Activated CD8-positive, alpha-beta memory T cell treated with anti-CD3 and anti-CD28 coated beads, Interleukin-2, amount 50 U/mL, for 24 hours (primary cell): Measurements from ENCODE around the gene OTOP2.
"Not testable (repeated sequence)": the region's sequence is repeated elsewhere in the genome, so short reads cannot be mapped to it uniquely, and the experiment has no call there.

Experiments used
- DNase-seq: peaks from one replicate; pipeline ENCODE4 v3.0.0-alpha.2; 2020; ENCODE audit errors: extremely low read depth

Gene OTOP2

GRCh38 chr17:74900208-74900607, 23.9 kb upstream of the OTOP2 start:
- DNase-seq = no peak

DNA sequence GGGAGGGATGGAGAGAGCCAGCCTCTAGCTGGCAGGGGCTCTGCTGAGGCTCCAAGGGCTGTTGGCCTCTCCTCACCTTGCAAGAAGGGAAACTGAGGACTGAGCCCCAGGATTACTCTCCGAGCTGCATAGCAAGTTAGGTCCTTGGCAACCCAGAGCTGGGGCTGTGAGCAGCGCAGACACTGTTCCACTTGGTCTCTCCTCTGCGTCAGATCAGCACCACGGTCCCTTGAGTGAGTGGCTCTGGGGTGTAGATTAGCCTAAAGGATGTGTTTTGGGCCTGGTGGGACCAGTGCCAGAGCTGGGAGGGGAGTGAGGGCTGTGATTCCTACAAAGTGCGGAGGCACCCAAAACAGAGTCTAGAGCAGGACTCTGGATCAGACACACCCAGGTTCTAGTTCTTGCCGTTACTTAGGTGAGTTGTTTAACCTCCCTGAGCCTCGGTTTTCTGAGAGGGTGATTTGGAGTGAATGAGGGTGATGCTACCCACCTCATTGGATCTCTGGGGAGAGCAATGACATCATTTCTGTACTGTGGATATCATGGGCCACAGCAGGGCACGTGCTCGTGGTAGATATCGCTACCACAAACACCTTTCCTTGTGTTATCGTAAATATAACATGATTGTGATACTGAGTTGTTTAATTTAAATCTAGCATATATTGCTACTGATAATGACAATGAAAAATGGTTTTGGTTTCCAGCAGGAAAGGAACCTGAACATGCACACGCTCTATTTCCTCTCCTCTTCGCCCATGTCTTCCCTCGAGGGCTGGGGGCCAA, 22.5 kb upstream of the OTOP2 start:
- DNase-seq = no peak

- no peak for DNase-seq
These were observed 21.0 kb upstream of the OTOP2 start for GRCh38 chr17:74903034-74903433.

GRCh38 chr17:74903671-74904070, 20.4 kb upstream of the OTOP2 start:
- DNase-seq = no peak

- DNase-seq = no peak
These were observed 19.2 kb upstream of the OTOP2 start for GRCh38 chr17:74904687-74905409.

DNA sequence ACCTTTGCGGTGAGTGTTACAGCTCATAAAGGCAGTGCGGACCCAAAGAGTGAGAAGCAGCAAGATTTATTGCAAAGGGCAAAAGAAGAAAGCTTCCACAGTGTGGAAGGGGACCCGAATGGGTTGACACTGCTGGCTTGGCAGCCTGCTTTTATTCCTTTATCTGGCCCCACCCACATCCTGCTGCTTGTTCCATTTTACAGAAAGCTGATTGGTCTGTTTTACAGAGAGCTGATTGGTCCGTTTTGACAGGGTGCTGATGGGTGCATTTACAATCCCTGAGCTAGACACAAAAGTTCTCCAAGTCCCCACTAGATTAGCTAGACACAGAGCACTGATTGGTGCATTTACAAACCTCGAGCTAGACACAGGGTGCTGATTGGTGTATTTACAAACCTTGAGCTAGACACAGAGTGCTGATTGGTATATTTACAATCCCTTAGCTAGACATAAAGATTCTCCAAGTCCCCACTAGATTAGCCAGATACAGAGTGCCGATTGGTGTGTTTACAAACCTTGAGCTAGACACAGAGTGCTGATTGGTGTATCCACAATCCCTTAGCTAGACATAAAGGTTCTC, 17.8 kb upstream of the OTOP2 start:
- DNase-seq = not testable (repeated sequence)

- no peak for DNase-seq
These were observed 17.1 kb upstream of the OTOP2 start for GRCh38 chr17:74907012-74907411.

- DNase-seq = not testable (repeated sequence)
These were observed 15.0 kb upstream of the OTOP2 start for GRCh38 chr17:74909097-74909496.

DNA sequence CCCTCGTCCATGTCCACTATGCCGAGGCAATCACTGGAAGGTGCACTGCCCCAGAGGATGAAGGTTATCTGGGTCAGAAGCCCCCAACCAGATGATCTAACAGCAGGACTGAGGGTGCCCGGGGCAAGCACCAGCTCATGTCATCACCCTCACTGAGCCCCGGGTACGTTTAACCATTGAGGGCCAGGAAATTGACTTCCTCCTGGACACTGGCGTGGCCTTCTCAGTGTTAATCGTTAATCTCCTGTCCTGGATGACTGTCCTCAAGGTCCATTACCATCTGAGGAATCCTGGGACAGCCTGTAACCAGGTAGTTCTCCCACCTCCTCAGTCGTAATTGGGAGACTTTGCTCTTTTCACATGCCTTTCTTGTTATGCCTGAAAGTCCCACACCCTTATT, 12.7 kb upstream of the OTOP2 start:
- DNase-seq = not testable (repeated sequence)

DNA sequence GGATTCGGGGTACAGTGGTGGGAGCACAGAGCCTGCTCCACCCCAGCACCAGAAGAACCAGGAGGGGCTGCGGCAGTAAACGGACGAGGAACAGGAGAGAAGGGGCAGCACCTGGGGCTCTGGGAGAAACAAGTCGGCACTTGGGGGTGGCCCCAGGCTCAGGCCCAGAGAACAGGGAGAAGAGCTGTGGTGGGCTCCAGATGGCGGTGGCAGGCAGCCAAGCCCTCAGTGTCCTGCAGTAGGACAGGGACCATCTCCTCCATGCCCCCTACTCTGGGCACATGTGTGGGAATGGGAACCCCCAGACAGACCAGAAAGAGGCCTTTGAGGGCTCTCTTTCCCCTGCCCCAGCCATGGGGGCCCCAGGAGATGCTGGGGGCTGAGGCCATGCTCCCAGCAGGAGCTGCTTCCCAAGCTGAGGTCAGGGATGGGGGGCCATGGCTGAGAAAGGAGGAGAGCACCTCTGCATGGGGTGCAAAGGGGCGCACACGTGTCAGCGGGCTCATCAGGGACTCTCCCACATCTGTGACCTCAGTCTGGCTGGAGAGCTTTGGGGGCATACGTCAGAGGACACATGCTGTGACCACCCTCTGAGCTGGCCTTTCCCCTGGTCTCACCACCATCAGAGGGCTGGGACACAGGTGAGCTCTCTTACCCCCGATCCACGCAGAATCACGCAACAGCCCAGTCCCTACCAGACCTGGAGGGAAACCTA, 7.8 kb upstream of the OTOP2 start:
- DNase-seq = no peak

DNA sequence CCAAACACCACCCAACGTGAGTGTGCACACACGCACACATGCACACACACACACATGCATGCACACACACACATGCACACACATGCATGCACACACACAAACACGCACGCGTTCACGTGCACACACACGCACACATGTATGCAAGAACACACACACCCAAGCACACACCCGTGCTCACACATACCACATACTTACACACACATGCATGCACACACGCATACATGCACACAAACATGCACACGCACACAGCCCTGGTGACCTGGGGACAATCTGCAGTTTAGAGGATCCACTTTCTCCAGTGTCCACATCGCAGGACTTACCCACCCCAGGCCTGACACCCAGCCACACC, 7.2 kb upstream of the OTOP2 start:
- DNase-seq = no peak

- DNase-seq = no peak
These were observed 6.6 kb upstream of the OTOP2 start for GRCh38 chr17:74917430-74917829.

DNA sequence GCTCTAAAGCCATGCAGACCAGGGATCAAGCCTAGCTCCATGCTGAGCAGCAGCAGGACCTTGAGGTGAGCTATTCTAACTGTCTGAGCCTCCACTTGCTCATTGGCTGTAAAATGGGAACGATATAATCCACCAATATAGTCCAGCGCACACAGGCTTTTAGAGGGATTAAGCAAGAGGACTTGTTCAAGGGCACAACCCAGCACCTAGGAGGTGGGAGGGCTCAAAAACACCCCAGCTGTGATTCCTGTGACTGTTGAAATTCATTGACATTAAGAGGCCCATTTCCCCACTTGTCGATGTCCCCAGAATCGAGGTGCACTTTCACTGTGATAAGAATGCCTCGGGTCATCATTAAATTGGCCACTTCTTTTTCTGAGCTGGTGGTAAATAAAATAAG, 5.2 kb upstream of the OTOP2 start:
- DNase-seq = no peak

- no peak for DNase-seq
These were observed 4.4 kb upstream of the OTOP2 start for GRCh38 chr17:74919440-74920305.

GRCh38 chr17:74920306-74920620, 3.8 kb upstream of the OTOP2 start:
- no peak for DNase-seq

DNA sequence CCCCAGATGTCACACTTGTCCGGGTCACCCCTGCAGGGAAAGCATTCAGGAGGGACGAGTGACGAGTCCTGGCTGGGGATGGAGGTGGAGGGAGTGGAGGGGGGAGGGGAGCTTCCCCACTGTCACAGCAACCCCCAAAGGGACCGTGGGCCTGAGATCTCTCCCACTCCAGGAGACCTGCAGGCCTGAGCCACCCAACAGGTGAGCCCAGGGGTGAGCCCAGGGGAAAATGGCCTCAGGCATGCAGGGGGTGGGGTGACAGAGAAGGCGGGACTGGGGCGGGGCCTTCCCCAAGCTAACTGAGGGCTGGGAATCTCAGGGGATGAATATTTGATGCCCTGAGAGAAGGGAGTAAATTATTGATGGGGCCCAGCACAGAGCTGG, 3.4 kb upstream of the OTOP2 start:
- DNase-seq = no peak

- no peak for DNase-seq
These were observed 2.9 kb upstream of the OTOP2 start for GRCh38 chr17:74921026-74921681.

DNA sequence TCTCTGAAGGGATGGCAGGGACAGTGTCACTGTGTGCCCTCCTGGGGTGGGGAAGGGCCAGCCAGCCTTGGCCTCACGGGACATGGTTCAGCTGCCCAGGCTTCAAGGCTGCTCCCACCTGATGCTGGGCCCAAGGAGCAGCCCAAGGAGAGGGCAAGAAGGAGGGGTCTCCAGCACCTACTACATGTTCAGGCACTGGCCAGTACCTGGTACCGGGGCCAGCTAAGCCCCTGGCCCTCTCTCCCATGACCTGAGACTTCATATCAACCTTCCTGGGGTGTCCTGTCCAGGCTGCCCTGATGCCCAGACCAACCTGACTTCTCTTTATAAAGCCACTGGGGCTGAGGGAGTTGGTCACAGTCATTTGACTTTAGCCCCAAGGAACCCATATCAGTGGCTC, 2.3 kb upstream of the OTOP2 start:
- DNase-seq = no peak

- no peak for DNase-seq
These were observed 1.9 kb upstream of the OTOP2 start for GRCh38 chr17:74922172-74922571.

DNA sequence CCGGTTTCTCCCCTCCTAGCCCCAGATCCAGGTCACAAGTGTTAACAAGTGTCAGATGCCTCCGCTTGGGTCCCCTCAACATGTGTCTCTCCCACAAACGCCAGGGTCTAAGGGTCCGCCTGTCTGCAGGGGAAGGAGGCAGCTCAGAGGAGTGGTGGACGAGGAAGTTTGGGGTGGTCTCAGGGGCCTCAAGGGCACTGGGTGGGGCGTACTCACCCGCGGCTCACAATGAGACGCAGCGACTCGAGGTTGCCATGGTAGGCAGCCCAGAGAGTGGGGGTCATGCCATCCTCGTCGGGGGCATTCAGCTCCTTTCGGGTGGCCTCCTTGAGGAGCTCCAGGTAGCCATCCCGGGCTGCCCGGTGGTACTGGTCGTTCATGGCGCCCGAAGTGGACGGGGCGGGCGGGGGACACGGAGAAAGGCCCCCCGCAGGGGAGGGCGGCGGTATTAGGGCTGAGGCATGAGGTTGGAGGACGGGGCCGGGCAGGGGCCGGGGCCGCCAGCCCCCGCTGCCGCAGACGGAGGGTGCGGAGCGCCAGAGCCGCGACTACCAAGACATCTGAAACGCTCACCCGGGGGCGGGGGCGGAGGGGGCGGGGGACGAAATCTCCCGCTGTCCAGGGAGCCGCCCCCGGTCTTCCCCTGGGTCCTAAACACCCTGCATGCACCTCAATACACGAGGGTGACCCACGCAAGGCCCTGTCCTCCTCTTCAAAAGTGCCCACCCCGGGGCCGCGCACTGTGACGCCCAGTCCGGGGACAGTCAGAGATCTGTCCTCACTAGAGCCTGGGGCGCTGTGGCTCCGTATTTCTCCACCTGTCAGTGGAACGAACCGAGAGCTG, 1.2 kb upstream of the OTOP2 start, which contains the start of gene USH1G:
USH1G (minus strand) TSS at position 562 of the 844 bp plus-strand sequence; CDS start at position 380, 182 bp downstream.
- no peak for DNase-seq
